Kasumi-1 (cell line): ENCODE measurements around the gene RASA3.

Experiments used
- DNase-seq, 2 experiments: peaks; one replicate each; lab custom pipeline; 2025; lab: John Stamatoyannopoulos, UW

RASA3 gene

DNA sequence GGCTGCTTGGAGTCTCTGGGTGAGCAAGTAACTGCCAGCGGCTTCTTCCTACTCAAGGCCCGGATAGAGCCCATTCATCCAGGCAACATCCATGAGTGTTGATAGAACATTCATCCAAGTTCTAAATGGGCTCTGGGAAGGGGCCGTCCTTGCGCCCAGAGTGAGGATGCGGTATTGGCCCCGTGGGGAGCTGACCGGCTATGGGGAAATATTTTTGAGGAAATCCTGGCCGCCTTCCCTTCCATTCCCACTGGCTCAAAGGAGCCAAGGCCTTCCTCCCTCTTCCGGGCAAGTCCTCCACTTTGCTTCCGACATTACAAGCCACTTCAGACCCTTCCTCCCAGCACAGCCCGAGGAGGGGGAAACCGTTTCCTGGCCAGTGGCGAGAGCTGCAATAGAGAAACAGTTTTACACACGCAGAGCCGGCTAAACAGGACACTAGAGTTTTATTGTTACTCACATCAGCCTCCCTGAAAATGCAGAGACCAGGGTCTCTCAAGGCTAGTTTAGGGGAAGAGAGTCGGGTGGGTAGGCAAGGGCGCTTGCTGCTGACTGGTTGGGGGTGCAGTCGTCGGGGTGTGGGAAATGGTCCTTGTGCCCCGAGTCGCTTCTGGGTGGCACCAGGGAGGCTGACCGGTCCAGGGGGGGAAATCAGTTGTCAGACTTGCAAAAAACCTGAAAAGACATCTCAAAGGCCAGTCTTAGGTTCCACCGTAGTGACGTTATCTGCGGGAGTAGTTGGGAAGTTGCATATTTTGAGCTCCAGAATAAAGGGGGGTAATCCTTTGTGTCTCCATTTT lies 196.1 kb downstream of the RASA3 start:
- no peak for DNase-seq

DNA sequence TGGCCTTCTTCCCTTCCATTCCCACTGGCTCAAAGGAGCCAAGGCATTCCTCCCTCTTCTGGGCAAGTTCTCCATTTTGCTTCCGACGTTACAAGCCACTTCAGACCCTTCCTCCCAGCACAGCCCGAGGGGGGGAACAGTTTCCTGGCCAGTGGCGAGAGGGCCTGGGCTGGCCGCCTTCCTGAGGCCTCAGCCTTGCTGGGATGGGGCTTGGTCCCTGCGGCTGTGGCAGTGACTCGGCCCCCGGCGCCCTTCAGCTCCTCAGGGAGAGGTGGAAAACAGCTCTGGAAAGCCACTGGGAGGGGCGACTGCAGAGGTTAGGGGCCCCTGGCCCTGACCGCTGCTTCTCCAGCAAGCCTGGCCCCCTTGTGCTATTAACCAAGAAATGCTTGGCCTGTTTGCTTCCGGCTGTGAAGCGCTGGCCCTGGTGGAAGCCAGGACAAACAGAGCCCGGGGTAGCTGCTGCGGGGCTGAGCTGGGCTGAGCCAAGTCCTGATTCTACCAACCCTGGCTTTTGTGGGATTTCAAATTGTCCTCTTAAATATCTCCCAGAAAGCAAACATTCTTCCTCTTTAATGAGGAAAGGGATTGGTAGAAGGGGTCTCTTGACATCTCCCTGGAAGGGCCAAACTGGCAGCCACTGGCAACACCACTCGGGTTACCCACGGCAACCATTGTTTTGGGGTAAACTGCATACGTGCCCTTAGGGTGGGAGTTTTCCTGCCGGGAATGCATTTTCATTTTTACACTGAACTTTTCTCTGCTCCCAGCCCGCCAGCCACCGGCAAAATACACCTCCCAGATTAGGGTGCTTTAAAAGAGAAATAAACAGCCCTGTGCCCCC lies 197.2 kb downstream of the RASA3 start:
- no peak for DNase-seq

DNA sequence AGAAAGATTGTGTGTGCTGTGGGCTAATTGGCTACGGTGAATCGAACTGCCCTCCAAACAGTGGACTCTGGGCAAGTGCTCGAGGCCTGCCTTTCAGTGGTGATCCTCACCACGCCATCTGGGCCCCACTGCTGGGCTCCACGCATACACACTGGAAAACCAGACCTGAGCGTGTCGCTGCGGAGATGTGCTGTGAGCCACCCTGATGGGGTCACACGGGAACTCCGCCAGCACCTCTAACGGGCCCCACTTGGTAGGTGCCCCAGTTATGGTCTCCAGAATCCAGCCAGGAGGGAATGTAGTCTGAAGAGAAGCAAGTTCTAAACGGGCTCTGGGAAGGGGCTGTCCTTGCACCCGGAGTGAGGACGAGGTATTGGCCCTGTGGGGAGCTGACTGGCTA lies 197.8 kb downstream of the RASA3 start:
- no peak for DNase-seq

DNA sequence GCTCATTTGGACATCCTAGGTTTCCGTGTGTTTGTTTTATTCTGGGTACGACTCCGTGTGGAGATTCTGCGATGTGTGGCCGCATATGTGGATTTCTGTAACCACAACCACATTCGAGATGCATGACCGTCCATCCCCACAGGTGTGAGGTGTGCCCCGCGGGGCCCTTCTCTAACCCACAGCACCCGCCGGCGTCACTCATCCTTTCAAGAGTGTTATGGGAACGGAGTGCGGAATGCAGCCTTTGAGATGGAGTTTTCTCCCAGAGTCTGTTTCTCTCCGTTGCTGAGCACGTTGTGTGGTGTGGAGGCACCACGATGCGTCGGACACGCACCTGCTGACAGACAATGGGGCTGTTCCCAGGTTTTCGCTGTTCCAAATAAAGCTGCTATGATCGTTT lies 198.5 kb downstream of the RASA3 start:
- DNase-seq = no peak

GRCh38 chr13:113931841-113932459 lies 200.5 kb downstream of the RASA3 start:
- DNase-seq = no peak

DNA sequence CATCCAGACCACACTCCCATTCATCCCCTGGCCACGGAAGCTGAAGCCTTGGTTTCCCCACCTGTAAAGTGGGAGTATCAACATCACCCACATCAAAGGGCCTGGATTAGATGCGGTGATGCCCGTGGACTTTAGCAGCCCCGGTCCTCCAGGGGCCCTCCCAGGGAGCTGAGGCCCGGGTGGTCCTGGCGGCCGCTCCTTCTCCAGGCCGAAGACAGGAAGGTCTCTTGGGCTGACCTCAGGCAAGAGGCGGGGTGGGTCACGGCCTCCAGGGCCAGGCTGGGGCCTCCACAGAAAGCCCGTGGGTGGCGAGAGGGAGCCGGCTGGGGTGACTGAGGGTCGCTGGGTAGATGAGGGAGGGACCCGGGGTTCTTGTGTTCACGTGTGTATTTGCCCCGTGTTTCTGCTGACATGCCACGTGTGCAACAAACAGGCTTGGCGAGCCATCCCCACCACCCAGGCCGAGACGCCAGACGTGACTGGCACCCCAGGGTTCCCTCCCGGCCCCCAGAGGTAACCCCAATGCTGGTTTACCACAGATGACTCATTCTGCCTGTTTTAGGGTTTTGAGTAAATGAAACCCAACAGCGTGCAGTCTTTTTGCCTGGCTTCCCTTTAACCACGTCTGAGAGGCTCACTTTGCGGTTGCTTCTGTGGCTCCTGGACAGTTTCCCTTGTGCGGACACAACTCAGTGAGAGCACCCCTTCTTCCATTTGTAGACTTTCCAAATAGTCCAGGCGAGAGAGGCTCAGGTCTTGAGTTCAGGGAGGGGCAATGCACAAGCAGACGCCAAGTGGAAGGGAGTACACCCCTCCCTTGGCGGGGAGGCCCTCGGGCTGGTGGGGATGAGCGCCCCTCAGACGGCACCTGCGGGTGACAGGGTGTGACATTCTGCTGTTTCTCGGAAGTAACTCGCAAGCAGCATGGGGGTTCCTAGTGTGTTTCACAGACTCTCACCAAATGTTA lies 201.5 kb downstream of the RASA3 start:
- DNase-seq = peak in 1 of 2 experiments; percentile 7

DNA sequence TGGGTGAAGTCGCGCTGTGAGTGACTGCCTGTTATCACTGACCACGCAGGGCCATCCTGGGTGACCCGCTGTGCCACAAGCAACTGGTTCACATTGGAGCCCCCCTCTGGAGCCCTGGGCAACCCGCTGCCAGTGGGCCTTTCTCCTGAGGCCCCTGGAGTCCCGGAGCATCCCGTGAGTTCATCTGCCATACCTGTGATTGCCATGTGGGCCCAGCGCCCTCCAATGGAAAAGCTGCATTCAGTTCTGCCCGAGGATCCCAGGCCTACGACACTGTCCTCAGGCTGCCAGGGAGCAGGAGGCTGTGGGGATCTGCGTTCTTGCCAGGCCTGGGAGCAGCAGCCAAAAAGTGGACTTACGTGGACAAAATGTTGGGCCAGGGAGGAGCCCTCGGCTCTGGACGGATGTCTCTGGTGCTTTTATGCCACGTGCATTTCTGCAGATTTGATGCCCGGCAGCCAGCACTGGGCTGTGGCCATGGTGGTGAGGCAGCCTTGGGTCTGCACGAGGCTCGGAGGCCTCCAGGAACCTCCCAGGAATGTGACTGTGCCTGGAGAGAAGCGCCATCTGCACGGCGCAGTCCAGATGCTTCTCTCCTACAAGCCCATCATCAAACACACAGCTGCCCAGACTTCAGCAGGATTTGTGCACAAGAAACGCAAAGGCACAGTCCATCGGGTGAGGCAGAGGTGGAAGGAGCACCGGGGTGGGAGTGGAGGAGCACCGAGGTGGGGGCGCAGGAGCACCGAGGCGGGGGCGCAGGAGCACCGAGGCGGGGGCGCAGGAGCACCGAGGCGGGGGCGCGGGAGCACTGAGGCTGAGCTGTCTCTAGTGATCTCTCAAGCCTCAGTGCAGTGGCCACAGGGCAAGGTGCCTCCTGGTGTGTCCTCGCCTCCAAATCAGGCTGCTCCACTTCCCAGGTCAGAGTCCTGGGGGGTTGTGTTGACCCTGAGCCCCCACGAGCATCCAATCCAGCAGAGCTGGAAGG lies 202.5 kb downstream of the RASA3 start:
- DNase-seq = no peak

DNA sequence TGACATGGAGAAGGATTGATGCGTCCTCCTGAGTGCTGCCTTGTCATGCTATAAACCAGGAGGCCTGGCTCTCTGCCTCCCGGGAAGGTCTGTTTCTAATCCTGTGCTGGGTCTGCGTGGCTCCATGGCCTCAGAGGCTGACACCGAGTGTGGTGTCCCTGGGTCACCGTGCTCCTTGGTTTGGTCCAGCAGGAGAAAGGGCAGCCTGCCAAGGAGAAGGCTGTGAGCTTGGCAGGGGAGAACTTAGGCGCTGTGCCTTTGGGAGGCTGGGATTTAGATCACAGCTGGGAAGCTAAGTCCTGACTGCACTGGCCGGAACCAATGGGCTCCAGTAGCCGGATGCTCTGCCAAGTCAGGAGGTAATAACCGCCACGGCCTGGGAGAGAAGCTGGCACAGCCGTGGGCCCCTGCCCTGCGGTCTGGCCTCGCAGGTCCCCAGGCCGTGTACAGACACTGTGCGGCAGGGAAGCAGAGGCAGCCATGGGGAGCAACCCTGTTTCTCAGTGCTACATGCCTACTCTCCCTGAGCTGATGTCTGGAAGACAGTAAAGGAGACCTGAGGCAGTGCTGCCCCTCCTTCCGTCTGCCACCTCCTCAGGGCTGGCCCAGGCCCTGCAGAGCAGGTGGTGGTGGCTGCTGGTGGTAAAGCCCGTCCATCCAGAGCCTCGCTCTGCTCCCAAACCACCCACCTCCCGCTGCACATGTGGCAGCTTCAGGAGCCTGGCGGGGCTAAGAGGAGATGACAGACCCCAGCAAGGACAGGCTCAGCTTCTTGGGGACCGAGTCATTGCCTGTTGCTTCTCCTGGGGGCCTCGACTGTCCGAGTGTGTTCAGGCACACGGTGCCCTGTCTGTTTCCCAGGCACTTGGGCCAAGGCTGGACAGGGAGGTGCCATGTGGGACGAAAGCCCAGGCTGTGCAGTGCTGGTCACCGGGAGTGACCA lies 203.5 kb downstream of the RASA3 start:
- no peak for DNase-seq
